GM19023 (cell line): Measurements from ENCODE around the gene TSSC4.

Experiments
- ATAC-seq: cut with Tn5 transposase; IDR thresholded peaks from one replicate; pipeline ENCODE4 v1.9.1; 2021; ENCODE audit warnings: mild to moderate bottlenecking, moderate library complexity; ENCODE audit not compliant: unreplicated experiment

Gene TSSC4

DNA sequence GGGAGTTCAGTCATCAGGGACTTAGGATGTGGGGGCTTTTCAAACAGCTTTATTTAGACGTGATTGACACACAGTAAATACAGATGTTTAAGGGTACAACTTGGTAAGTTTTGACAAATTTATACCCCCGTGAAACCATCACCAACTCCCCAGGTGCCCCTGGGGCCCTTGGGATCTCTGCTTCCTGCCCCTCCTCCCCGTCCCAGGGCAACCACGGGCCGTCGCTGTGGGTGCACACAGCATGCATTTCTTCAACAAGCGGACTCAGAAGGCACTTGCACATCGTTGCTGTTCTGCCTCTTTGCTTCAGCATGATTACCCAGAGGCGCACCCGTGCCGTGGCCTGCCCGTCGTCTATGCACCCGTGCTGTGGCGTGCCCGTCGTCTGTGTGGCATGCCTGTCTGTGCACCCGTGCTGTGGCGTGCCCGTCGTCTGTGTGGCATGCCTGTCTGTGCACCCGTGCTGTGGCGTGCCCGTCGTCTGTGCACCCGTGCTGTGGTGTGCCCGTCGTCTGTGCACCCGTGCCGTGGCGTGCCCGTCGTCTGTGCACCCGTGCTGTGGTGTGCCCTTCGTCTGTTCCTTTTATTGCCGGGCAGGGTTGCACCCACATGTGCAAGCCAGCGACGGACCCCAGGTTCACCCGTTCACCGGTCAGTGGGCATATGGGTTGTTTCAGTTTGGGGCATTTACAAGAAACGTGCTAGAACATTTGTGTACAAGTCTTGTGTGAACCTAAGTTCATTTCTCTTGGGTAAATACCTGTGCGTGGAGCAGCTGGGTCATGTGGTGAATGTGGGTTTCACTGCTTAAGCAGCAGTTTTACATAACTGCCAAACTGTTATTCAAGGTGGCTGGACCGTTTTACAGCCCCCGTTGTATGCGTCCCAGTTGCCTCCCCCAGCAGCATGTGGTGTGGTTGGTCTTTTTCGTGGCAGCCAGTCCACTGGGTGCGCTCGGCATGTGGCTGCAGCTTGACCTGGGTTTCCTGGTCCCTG is 15.1 kb upstream of the TSSC4 start:
- ATAC-seq: peak; percentile 43

DNA sequence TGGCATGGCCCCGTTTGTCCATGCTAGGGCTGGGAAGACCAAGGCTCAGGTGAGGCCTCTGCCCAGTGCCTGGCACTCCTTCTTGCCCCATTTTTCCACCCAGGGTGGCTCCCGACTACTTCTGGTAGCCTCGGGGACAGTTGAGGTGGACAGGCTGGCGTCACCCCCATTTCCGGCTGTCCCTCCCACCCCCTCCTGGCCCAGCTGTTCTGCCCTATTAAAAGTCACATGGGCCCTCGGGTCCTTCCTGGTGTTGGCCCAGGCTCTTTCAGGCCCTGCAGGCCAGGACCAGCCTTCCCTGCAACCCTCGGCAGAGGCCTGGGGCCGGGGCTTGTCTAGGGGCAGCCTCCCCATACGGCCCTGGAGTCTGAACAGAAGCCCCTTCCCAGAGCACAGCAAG is 14.0 kb upstream of the TSSC4 start:
- ATAC-seq: no peak

DNA sequence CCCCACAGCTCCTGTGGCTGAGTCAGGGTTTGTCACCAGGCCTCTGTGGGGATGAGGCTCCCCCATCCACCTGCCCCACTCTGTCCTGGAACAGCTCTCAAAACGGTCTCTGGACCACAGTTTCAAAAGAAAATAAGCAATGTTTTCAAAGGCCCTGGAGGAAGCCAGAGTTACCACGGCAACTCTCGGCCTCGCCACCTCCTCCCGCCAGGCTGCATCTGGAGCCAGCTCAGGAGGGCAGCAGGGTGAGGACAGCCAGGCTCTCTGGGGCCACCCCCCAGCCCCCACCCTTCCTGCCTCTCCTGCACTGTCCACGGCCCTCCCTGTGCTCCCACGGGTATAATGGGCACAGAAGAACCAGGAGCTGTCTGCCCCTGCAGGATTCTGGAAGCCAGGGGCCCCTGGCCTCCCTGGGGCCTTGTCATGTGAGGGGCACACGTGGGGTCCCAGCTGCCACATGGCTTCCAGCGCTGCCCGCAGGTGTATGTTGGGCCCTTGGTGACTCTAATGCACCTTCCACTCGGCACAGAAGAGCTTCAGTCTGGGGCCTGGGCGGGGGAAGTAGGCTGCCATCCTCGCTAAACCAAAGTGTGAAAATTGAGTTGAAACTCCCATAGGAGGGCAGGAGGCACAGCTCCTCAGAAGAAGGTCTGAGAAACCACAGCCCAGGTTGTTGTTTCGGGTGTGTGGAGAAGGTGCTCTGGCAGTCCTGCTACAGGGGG is 13.1 kb upstream of the TSSC4 start:
- no peak for ATAC-seq

DNA sequence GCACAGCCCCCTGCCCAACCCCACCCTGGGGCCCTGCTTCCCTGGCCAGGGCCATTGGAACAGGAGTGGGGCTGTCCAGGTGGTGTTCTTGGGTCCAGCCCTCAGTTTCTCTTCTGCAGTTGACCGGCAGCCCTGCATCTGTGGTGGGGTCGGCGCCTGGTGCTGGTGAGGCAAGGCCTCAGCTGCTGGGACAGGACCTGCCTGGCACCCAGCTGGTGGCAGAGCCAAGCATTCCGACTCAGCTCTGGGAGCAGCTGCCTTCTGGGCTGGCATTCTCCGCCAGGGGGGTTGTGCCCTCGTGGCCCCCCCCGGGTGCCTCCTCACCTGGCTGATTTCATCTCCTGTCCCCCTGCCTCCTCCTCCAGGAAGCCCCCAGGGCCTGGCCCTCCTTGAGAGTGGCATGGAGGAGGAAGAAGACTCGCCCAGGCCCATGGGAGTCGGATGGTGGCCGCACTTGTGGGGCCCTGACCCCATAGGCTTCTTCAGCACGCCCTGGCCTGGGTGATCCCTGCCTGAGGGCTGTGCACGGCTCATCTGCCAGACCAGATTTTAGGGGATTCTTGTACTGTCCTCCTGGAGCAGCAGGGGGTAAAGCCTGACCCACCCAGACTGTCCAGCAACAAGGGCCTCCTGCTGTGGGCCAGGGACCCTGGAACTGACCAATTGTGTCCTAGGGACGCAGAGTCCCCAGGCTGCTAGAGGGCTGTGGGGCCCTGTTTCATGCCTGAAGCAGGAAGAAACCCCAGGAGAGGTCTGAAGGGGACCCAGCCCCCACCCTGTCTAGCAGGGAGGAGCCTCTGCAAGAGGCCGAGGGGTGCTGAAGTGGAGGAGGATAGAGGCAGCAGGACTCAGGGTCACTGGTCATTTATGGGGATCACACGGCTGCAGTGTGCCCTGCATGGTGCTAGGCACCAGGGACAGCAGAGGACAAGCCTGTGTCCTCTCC is 11.8 kb upstream of the TSSC4 start:
- ATAC-seq: no peak

DNA sequence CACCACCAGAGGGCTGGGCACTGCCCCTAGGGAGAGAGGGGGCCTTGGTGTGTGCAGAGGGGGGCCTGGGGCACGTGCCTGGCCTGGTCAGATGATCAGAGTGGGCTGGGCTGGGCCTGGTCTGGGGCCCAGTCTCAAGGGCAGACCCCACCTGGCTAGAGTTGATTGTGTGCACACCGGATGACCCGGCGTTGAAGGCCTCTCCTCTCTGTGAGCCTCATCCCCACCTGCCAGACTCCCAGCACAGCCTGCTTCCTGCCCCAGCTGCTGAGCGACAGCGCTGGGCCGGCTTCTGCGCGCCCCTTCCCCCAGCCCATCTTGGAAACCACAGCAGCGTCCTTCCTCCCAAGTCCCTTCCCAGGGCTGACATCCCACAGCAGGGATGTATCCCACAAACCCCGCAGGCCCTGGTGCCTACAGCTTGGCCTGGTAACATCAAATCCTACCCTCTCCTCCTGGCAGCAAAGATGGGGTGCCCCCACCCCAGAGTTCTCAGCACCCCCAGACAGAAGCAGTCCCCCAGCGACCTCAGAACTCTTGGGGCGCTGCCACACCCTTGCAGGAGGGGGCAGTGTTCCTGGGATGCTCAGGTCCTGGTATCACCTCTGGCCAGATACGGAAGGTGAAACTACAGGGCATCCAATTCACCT is 11.0 kb upstream of the TSSC4 start:
- no peak for ATAC-seq

DNA sequence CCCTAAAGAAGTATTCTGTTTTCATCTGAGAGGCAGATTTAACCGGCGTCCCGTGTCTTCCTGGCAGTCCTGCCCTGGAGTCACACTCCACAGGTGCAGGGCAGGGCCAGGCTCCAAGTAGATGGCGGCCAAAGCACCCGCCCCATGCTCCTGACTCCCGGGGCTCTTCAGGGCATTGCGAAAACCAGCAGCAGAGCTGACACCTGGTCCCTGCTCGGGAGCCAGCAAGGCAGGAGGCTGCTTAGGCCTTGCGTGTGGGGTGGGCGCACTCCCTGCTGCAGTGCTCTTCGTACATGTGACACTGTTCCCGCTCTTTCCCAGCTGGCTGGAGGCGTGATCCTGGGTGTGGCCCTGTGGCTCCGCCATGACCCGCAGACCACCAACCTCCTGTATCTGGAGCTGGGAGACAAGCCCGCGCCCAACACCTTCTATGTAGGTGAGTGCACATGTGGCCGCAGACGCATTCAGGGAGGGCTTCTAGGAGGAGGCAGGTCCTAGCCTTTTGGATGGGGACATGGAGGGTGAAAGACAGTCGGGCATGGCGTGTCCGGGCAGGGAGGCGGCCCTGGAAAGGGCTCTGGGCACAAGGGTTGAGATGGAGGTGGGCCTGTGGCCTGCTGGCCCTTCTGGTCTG is 10.3 kb upstream of the TSSC4 start:
- ATAC-seq: no peak

DNA sequence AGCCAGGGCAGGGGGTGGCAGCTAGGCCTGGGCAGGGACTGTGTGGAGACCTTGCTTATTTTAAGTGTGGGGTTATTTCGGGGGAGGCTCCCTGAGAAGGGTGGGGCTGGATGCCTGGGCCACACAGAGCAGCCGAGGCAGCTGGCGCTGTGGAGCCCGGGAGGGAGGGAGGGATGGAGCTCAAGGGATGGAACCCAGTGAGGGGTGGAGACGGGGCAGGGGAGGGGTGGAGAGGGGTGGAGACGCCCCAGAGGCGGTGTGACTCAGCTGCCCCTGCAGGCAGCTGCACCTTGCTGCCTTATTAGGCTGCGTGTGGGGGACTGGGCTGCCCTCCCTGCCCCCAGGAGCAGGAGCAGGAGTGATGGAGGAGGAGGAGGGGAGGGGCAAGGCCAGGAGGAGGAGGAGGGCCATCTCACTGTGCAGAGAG is 9.8 kb upstream of the TSSC4 start:
- no peak for ATAC-seq

DNA sequence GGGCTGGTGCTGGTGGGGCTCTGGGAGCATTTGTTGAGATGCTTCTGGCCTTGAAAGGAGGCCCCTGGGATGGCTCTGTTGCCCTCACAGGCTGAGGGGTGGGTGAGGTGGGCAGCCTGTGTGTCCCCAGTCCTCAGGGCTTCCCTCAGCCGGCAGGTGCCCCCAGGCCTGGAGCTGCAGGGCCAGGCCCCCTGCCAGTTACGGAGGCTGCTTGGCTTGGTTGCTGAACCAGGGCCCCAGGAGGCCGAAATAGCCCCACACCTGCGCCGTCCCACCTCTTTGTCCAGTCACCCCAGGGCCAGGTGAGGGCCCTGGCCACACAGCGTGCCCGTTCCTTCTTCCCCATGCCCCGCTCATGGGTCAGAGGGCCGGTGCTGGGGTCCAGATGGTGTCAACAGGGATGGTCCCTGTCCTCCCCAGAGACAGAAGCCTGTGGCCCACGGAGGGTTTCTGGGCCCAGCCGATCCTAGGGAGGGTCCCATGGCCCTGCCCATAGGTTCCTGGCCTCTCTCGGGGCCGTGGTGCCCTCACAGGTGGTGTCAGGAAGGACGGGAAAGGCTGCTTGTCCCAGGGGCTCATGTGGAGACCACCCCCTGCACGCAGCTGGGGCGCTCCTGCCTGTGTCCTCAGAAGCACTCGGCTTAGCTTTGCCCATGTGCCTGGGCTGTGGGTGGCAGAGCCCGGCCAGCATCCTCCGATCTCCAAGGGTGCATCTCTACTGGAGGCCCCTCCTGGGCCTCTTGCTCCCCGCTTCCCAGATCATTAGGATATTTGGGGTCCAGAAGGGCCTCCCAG is 9.2 kb upstream of the TSSC4 start:
- ATAC-seq: no peak

DNA sequence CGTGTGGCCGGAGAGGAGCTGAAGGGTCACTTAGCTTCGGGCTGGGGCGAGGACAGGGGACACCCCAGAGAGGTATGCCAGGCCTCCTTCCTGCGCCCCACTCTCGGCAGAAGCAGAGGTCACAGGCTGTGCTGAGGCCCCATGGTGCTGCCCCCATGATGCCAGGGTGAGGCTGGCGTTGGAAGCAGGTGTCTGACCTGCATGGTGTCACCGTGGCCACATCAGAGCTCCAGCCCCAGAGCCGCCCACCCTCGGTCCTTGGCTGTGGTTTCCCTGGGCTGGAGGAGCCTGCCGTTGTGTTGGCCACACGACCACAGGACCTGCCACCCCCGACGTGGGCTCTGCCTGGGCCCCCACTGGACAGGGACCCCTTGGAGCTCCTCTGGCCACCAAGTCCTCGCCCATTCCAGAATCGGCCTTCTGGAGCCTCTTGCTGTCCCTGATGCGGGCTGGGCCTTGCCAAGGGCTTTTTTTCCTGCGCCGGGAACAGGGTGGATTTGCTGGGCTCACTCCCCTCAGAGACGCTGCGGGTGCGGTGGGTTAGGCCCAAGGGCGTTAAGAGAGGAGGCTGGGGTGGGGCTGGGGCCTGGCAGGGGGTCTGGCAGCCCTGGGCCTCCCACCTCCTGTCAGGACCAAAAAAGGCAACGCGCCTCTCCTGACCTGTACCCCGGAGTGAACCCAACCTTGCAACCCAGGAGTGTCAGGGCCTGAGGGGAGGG is 8.2 kb upstream of the TSSC4 start:
- ATAC-seq: no peak

DNA sequence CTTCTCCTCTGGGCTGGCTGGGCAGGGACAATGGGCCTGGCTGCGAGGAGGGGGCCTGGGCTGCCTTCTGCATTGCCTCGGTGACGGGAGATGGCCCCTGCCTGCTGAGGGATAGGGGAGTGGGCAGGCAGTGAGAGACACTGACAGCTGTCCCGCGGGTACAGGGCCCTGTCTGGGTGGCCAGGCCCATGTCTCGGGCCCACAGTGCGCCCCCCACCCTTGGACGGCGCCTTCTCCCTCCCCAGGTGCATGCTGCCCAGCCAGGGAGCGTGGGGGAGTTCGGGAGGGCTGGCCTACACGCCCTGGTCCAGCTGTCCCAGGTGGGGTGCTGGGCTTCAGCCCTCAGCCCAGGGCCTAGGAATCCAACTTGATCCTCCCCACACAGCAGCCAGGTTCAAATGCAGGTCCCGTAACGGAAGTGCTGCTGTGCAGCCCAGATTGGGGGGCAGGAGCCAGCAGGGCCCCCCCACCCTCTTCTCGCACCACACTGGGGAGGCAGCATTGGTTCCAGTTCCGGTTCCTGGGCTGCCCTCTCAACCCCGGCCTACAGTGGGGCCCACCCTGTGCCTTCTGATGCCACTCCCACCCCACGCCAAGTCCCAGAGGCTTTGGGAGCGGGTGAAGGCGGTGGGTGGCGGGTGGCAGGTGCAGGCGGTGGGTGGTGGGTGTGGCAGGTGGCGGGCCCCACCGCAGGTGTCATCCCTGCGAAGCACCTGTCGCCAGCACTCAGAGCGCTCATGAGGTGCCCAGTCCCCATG is 7.3 kb upstream of the TSSC4 start:
- no peak for ATAC-seq

DNA sequence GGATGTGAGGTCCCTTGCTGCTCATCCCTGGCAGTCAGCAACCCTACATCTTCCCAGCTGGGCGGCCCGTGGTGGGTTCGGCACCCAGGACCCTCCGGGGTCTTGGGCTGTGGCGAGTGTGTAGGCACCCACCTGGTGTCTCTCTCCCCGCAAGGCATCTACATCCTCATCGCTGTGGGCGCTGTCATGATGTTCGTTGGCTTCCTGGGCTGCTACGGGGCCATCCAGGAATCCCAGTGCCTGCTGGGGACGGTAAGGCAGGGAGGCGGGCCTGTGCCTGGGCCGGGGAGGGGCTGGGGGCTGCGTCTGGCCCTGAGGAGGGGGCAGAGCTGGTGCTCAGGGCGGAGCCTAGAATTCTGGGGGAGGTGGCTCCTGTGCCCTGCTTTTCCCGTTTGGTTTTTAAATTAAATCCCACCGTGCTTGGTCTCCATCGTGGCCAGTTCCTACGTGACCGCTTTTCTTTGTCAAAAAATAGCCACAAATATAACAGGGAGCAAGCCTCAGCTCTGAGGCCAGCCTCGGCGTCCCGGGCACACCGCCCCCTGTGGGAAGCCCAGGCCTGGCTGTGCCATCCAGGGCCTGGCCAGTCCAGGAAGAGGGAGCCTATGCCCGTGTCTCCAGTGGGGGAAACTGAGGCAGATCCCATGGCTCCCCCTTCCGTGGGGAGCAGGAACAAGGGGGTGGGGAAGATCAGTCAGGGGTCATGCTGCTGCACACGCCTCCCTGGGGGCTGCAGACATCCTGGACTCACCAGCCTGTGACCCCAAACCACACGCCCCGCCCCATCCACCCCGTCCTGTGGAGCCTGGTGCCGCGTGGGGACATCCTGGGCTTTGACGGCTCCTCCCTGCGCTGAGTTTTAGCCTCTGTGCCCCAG is 6.4 kb upstream of the TSSC4 start:
- no peak for ATAC-seq

DNA sequence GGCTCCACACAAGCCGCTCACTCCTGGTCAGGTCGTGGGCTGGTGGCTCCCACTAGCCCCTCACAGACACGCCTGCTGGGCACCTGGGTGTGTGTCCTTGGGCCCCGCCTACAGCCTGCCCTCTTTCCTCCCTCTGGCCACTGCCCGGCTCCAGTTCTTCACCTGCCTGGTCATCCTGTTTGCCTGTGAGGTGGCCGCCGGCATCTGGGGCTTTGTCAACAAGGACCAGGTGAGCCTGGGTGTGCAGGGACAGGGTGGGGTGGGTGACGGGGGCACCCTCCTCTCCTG is 5.8 kb upstream of the TSSC4 start:
- ATAC-seq: no peak

DNA sequence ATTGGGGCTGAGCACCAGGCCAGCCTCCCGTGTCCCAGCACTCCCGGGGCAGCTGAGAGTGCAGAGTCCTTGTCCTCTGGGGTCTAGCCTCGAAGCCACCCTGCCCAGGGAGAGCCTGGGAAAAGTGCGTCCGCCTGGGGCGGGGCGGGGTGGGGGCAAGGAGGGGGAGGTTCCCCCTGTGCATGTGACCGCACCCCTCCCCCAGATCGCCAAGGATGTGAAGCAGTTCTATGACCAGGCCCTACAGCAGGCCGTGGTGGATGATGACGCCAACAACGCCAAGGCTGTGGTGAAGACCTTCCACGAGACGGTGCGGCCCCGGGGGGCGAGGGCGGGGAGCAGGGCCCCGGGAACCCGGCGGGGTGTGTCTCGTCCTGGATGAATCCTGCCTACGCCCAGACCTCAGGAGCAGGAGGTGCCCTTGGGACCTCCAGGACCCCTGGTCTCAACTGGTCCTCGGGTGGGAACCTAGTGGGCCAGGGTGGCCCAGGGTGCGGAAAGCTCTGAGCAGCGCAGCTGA is 5.3 kb upstream of the TSSC4 start:
- no peak for ATAC-seq

DNA sequence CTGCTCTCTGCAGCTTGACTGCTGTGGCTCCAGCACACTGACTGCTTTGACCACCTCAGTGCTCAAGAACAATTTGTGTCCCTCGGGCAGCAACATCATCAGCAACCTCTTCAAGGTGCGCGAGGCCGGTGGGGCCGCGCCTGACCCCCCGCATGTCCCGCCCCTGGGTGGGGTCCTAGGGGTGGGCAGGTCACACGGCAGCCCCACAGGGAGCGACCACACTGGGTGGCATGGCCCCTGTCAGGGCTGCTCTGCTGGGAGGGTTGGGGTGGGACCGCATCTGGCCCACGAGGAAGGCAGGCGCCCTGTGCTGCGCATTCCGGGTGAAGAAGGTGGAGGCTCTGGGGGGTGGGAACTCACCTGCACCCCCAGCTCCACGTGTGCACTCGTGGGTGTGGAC is 4.7 kb upstream of the TSSC4 start:
- no peak for ATAC-seq

DNA sequence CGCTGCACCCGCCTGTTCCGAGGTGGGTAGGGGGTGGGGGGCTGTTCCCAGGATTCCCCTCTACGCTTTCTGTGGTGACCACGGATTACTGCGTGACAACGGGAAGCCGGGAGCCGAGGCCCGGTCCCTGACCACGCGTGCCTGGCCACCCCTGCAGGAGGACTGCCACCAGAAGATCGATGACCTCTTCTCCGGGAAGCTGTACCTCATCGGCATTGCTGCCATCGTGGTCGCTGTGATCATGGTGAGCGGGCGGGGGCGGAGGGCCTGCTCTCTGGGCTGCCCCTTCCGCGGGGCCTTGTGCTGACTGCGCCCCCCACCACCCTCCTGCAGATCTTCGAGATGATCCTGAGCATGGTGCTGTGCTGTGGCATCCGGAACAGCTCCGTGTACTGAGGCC is 4.1 kb upstream of the TSSC4 start:
- ATAC-seq: no peak

DNA sequence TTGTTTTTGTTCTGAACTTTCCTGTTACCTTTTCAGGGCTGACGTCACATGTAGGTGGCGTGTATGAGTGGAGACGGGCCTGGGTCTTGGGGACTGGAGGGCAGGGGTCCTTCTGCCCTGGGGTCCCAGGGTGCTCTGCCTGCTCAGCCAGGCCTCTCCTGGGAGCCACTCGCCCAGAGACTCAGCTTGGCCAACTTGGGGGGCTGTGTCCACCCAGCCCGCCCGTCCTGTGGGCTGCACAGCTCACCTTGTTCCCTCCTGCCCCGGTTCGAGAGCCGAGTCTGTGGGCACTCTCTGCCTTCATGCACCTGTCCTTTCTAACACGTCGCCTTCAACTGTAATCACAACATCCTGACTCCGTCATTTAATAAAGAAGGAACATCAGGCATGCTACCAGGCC is 3.5 kb upstream of the TSSC4 start:
- ATAC-seq: no peak
